GM21528 (cell line): ENCODE data around the gene COA8.

Experiments used
- ATAC-seq: cut with Tn5 transposase; IDR thresholded peaks from one replicate; pipeline ENCODE4 v1.9.1; 2021; ENCODE audit warnings: mild to moderate bottlenecking, moderate library complexity; ENCODE audit not compliant: unreplicated experiment, low FRiP score

COA8 gene

DNA sequence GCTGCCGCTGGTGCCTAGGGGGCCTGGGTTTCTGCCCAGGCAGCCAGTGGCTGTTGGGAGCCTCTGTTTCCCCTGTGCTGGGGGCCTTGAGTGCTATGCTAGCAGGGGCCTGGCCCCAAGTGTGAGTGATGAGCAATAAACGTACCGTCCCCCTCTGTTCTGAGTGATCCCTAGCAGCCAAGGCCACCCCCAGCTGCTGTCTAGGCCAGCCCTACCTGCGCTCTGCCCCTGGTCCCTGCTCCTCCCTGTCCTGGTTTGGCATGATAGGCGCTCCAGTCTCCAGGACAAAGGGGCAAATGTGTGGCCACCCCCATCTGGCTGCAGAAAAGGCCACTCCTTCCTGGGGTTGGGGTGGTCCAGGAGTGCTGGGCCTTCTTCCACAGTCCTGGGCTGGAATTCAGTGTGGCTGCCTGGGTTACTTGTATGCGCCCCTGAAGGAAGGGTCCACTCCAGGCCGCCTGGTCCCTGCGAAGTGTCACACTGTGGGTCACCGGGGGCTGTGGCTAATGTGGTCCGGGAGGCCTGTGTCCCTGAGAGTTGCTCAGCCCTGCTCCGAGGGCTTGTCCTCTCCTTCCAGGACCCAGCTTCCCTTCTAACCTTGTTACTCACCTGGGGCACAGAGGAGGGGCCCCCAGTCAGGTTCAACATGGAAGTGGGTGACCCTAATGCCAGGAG, 26.7 kb upstream of the COA8 start:
- ATAC-seq = no peak

GRCh38 chr14:103536693-103537092, 26.1 kb upstream of the COA8 start:
- no peak for ATAC-seq

DNA sequence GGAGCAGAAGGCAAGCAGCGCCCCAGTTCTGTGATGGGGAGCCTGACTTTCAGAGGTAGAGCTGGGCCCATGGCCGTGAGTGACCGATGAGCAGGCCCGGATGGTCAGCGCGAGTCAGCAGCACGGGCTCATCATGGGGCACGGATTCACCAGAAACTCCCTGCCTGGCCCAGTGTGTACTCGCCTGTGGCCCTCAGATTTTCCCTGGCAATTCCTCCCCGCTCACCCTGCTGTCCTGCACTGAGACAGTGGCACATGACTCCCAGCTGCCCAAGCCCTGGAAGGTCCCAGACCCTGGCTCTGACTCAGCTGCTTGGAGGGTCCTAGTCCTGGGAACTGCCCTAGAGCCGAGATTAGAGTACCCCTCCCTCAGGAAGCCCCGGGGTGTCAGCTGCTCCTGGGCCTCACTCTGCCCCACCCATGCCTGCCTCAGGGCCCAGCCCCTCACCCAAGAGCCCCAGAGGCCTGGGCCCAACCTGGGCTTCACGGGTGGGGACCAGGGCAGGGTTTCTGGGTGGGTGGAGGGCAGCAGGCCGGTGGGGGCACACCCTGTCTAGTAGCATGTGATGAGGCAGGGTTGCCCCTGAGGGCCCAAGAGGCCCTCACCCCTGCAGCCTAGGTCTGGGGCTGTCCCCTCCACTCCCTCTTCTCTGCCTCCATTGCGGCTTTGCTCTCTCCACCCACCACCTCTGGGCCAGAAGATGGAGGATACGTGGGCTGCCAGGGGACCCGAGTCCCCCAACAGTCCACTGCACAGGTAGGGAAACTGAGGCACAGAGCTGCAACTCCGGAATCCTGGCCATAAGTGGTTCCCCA, 25.4 kb upstream of the COA8 start:
- no peak for ATAC-seq

DNA sequence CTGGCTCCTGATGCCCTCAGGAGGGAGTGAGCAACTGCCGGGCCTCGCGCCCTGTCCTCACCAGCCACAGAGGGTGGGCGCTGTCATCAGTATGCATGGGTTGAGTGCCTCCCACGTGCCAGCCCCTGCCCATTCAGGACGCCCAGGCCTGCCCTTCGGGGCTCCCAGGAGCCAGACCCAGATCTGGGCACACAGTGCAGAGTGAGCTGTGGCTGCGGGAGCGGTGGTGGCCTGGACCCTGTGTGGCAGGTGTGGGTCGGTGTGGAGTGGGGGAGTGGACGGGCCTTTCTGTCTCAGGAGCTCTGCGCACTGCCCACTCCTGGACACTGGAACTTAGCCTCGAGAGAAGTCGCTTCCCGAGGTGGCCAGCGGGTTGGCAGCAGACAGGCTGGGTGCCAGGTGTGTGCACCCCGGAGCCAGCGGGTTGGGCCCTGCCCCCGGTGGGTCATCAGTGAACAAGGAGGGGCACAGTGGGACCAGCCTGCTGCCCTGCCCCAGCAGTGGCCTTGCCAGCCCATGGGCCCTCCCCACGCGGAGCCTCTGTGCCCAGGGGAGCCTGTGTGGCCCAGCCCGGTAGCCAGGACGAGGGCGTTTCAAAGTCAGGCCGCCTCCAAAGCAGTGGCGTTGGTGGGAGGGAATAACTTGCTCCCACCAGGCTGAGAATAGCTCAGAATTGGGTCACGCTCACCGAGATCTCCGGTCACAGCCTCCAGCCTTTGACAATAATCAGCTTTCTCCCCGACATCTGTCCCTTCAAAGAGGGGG, 24.3 kb upstream of the COA8 start:
- no peak for ATAC-seq

- no peak for ATAC-seq
Observed at GRCh38 chr14:103539056-103539825, 23.5 kb upstream of the COA8 start.

GRCh38 chr14:103540821-103541708, 21.7 kb upstream of the COA8 start:
- ATAC-seq = no peak

GRCh38 chr14:103541709-103542604, 20.8 kb upstream of the COA8 start:
- ATAC-seq = no peak

GRCh38 chr14:103542605-103543088, 20.1 kb upstream of the COA8 start:
- ATAC-seq = no peak

DNA sequence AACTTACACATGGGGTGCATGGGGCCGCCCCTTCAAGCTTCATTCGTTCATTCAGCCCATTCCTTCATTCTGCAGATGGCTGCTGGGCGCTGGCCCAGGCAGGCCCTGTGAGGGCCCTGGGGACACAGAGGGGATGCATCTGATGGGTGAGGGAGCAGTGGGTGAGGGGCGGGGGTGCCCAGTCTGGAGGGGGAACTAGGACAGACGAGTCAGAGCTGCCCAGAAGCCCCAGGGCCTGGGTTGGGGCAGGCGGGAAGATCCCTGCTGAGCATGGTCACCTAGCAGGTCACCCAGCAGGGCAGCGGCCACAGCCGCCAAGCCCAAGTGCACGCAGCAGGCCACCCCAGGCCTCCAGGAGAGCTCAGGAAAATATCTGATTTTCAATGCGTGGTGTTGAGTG, 19.6 kb upstream of the COA8 start:
- no peak for ATAC-seq

DNA sequence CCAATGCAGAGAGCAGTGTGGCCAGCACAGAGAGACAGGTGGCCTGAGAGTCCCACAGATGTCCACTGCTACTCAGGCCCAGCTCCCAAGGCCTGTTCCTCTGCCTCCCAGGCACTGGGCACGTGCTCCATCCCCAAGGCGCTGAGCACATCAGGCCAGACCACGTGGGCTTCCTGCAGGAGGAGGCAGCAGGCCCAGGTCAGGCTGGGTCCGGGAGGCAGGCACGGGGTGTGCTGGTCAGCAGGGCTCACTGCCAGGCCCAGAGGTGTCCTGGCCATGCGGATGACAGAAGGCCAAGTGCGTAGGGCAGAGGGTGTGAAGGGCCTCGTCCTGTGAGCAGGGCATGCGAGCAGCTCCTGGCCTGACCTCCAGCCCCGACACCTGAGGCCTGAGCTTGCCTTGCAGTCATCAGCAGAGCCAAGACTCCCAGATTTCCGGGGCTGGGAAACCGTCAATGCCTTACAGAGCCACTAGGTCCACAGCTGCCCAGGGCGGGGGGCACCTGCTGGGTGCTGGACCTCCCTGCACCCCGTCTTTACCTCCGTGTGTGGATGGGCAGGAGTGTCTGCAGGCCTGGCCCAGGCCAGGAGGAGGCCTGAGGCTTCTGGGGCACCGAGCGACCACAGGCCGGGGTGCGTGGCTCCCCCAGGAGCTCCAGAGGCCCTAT, 18.9 kb upstream of the COA8 start:
- no peak for ATAC-seq

DNA sequence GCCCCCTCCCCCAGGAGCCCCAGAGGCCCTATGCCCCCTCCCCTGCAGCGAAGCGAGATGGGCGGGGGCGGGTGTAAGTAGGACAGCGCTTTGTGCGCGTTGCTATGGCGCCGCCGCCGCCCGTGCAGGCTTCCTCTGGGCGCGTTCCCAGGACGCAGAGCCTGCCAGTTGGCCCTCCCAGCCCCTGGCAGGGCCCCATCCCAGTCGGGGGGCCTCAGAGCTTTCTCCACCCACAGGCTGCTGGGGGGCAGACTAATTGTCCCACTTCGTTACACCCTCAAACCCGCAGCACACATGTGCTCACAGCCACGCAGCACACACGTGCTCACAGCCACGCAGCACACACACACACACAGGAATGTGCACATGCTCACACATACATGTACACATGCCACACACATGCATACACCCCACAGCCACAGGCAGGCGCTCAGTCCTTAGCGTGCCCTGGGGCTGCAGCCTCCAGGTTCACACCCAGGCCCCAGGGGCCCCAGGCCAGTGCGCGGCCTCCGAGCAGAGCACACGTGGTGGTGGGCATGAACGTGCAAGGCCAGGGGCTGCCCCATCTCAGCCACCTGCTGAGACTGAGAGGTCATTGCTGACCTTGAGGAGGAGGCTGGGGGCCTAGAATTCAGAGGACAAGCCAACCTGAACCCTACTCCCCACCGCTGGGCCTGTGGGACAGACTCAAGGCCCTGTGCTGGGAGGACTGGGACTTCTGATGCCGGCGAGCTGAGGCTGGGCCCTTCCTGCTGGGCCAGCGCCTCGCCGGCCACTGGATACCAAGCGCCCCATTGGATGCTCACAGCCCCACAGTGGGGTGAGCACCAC, 18.2 kb upstream of the COA8 start:
- no peak for ATAC-seq

DNA sequence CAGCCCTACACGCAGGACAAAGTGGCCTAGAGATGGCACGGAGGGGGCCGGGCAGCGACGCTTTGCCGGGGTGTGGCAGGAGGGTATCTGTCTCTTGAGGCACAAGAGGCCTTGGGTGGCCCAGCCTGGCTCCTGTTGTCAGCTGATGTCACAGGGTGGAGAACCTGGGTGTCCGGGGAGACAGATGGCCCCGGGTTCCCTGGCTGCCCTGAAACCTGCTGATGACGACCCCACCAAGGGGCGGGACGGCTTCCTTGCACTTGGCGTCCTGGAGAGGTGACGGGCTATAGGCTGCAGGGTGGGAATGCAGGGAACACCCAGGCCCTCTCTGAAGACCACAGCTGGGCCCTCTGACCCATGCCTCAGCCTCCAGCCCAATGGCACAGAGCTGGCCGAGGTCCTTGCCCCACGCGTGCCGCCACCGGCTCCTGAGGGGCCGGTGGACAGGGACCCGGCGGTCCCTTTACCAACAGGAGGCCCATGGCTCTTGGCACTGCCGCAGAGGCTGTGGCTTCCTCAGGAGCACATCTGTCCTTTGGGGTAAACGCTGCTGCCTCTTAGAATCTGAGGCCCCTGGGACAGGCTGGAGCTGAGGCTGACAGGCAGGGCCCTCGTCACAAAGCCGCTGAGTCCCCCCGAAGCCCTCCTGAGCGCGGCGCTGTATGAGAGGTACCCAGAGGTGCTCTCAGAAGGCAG, 17.4 kb upstream of the COA8 start:
- no peak for ATAC-seq

DNA sequence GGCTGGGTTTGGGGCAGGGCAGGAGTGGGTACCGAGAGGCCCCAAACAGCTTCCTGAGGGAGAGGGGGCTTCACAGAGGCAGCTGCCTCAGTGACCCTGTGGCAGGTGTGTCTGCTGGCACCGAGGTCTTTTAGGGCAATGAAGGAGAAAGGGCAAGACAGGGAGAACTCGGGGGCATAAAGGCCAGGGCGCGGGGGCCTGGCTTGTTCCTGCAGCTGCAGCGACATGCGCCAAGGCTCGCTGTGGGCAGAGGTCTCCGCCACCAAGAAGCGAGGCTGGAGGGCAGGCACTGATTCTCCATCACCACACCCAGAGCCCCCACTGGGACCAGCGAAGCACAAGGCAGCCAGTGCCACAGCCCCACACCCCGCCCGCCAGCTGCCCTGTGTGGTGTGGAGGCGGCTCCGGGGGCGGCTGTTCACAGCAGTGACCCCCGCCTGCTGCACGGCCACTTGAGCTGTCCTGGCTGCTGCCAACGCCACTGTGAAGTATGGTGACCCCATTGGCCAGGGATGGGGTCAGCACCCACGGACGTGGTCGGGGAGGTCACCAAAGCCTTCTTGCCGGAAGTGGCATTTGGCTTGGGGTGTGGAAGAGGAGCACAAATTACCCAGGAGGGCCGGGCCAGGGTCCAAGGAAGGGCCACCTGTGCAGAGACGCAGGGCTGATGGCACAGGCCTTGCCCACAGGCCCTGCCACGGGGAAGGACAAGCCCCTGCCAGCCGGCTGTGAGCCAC, 16.7 kb upstream of the COA8 start:
- ATAC-seq = no peak

- ATAC-seq = no peak
Observed at GRCh38 chr14:103546652-103547454, 15.9 kb upstream of the COA8 start.

DNA sequence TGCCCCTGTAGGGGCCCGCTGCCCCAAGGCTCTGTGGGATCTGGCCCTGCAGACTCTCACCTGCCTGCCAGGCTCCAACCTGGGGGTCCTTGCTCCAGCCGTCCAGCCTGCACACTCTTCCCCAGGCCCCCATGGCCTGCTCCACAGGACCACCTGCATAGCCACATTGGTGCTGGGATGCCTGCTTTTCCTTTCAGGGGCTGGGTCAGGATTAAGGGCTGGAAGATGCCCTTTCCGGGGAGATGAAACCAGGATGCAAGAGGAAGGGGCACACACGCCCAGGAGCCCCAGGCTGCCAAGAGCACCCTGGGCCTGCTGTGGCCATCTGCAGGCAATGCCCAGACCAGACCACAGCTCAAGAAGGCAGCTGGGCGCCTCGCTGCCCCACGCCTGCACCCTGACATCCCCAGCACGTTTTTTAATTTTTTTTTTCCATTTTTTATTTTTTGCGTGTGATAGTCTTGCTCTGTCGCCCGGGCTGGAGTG, 15.3 kb upstream of the COA8 start:
- ATAC-seq = no peak
